HepG2 (cell line): Measurements from ENCODE around the gene FIS1. TPM values are rescaled to one million over a fixed set of nuclear protein-coding genes. Genes with fewer than 3 reads are reported as not detected.

Experiments
- CBFB ChIP-seq: sonication (generic); formaldehyde crosslinking; IDR thresholded peaks from 2 replicates; pipeline ENCODE4 v1.4.0; 2020; ENCODE audit warnings: missing genetic modification reagents
- CCDC6 ChIP-seq: sonication (generic); formaldehyde crosslinking; IDR thresholded peaks from 2 replicates; pipeline ENCODE4 v1.8.1; 2022; ENCODE audit warnings: mild to moderate bottlenecking, missing genetic modification reagents, moderate library complexity
- CHD4 ChIP-seq: fragments of 200-600 bp; sonication (generic); IDR thresholded peaks from 2 replicates; pipeline ENCODE4 v1.7.0; 2017; ENCODE audit warnings: mild to moderate bottlenecking, low read length, borderline replicate concordance
- CREM ChIP-seq, 2 experiments: sonication (generic) in 1 of 2; formaldehyde crosslinking in 1 of 2; IDR thresholded peaks; 2 replicates each; pipeline versions ENCODE4 v1.4.0 to v1.6.1; 2016 to 2020; ENCODE audit warnings: antibody characterized with exemption in 1 of 2, mild to moderate bottlenecking in 1 of 2, missing genetic modification reagents in 1 of 2
- E2F1 ChIP-seq: sonication (generic); formaldehyde crosslinking; IDR thresholded peaks from 2 replicates; pipeline ENCODE4 v1.5.0; 2020; ENCODE audit warnings: missing genetic modification reagents
- ERF ChIP-seq: IDR thresholded peaks from 2 replicates; pipeline ENCODE4 v1.6.1; 2018; ENCODE audit warnings: missing biosample characterization, missing genetic modification reagents
- GATAD2A ChIP-seq: IDR thresholded peaks from 2 replicates; pipeline ENCODE4 v1.6.1; 2016
- HOXA3 ChIP-seq: sonication (generic); formaldehyde crosslinking; IDR thresholded peaks from 2 replicates; pipeline ENCODE4 v1.5.0; 2020; ENCODE audit warnings: missing genetic modification reagents
- HOXA5 ChIP-seq: sonication (generic); formaldehyde crosslinking; IDR thresholded peaks from 2 replicates; pipeline ENCODE4 v1.4.0; 2020; ENCODE audit warnings: missing genetic modification reagents
- MAFG ChIP-seq: sonication (generic); formaldehyde crosslinking; IDR thresholded peaks from 2 replicates; pipeline ENCODE4 v1.5.1; 2020; ENCODE audit warnings: mild to moderate bottlenecking, missing genetic modification reagents
- MIER2 ChIP-seq: IDR thresholded peaks from 2 replicates; pipeline ENCODE4 v1.6.1; 2016; ENCODE audit warnings: missing biosample characterization, missing genetic modification reagents
- NFKB2 ChIP-seq: sonication (generic); formaldehyde crosslinking; IDR thresholded peaks from 2 replicates; pipeline ENCODE4 v1.4.0; 2020; ENCODE audit warnings: missing genetic modification reagents, borderline replicate concordance
- PCBP2 ChIP-seq: fragments of 200-400 bp; formaldehyde crosslinking; optimal IDR thresholded peaks from 2 replicates; pipeline ENCODE3; 2018; ENCODE audit warnings: low read length, low read depth; ENCODE audit not compliant: poor library complexity, severe bottlenecking
- RFXAP ChIP-seq: sonication (generic); formaldehyde crosslinking; IDR thresholded peaks from 2 replicates; pipeline ENCODE4 v1.4.0; 2020; ENCODE audit warnings: missing genetic modification reagents, borderline replicate concordance
- RXRA ChIP-seq: sonication (generic); formaldehyde crosslinking; IDR thresholded peaks from 2 replicates; pipeline ENCODE4 v1.5.1; 2020; ENCODE audit warnings: missing genetic modification reagents
- SATB2 ChIP-seq: sonication (generic); formaldehyde crosslinking; IDR thresholded peaks from 2 replicates; pipeline ENCODE4 v1.5.0; 2020; ENCODE audit warnings: missing genetic modification reagents
- ZBTB2 ChIP-seq: sonication (generic); formaldehyde crosslinking; IDR thresholded peaks from 2 replicates; pipeline ENCODE4 v1.8.0; 2022; ENCODE audit warnings: low read depth, missing genetic modification reagents
- ZBTB25 ChIP-seq: IDR thresholded peaks from 2 replicates; pipeline ENCODE4 v1.6.1; 2018; ENCODE audit warnings: missing genetic modification reagents
- ZBTB34 ChIP-seq: sonication (generic); formaldehyde crosslinking; IDR thresholded peaks from 2 replicates; pipeline ENCODE4 v1.8.0; 2022; ENCODE audit warnings: mild to moderate bottlenecking, missing genetic modification reagents
- ZIK1 ChIP-seq: sonication (generic); formaldehyde crosslinking; IDR thresholded peaks from 2 replicates; pipeline ENCODE4 v1.5.0; 2020; ENCODE audit warnings: mild to moderate bottlenecking, low read depth, missing genetic modification reagents, borderline replicate concordance
- ZMYM4 ChIP-seq: sonication (generic); formaldehyde crosslinking; IDR thresholded peaks from 2 replicates; pipeline ENCODE4 v1.8.1; 2023; ENCODE audit warnings: mild to moderate bottlenecking, missing genetic modification reagents
- ZNF230 ChIP-seq: sonication (generic); formaldehyde crosslinking; IDR thresholded peaks from 2 replicates; pipeline ENCODE4 v1.4.0; 2020; ENCODE audit warnings: mild to moderate bottlenecking, missing genetic modification reagents
- ZNF33B ChIP-seq: sonication (generic); formaldehyde crosslinking; IDR thresholded peaks from 2 replicates; pipeline ENCODE4 v1.5.1; 2020; ENCODE audit warnings: mild to moderate bottlenecking, missing genetic modification reagents
- ZNF614 ChIP-seq: IDR thresholded peaks from 2 replicates; pipeline ENCODE4 v1.6.1; 2018; ENCODE audit warnings: missing biosample characterization, missing genetic modification reagents, inconsistent platforms, borderline replicate concordance
- ZNF782 ChIP-seq: sonication (generic); formaldehyde crosslinking; IDR thresholded peaks from 2 replicates; pipeline ENCODE4 v1.4.0; 2020; ENCODE audit warnings: missing genetic modification reagents, mild to moderate bottlenecking, borderline replicate concordance
- ZSCAN29 ChIP-seq: sonication (generic); formaldehyde crosslinking; conservative IDR thresholded peaks from 2 replicates; pipeline ENCODE4 v1.4.0; 2020; ENCODE audit warnings: mild to moderate bottlenecking, missing genetic modification reagents
- polyA plus RNA-seq, 8 experiments: library from polyadenylated mRNA; depleted of rRNA in 3 of 8; stranded (reverse) in 7 of 8; unstranded in 1 of 8; fragments of >200 nt; fragmentation: Illumina TruSeq in 4 of 8; extraction: Trizol in 4 of 8; gene quantifications; 2 replicates each; pipeline versions ENCODE4 v1.2.1 to v1.2.3, GENCODE V29; 2011 to 2016; ENCODE audit warnings: low read depth in 4 of 8, missing spikeins in 1 of 8, mixed read lengths in 1 of 8; ENCODE audit not compliant: insufficient read depth in 1 of 8
- total RNA-seq, 5 experiments: library from RNA; depleted of rRNA; stranded (reverse); fragments of >200 nt; fragmentation: Illumina TruSeq; extraction: Trizol; gene quantifications; 2 replicates each; pipeline ENCODE4 v1.2.3, GENCODE V29; 2016; ENCODE audit warnings: low read depth in 1 of 5

Gene FIS1
- total and polyA plus RNA-seq, 2 of the 13 experiments (the other 11 are each of a cell fraction or from before 2014, with no cell fraction given) = 97.5 to 101 TPM

GRCh38 chr7:101217388-101218235 lies 27.3 kb downstream of the FIS1 start, which contains the start of the genes PLOD3 and ZNHIT1 (continued):
- TF ChIP-seq ZNF33B (CRISPR knock-in tag) (no peak), MAFG (CRISPR knock-in tag) (no peak), CREM (IDR thresholded peaks at IDR 0.05) (peak; percentile 92), CREM (CRISPR knock-in tag; IDR thresholded peaks at IDR 0.05) (no peak), PCBP2 (no peak), ERF (CRISPR knock-in tag) (peak; percentile 64), ZBTB25 (CRISPR knock-in tag) (peak; percentile 36; the same call in 1 of the 2 replicates), CHD4 (peak; percentile 46; the same call in 1 of the 2 replicates), CCDC6 (CRISPR knock-in tag) (peak; percentile 52), HOXA5 (CRISPR knock-in tag) (peak; percentile 54; the same call in 1 of the 2 replicates), E2F1 (CRISPR knock-in tag) (peak; percentile 81), ZNF230 (CRISPR knock-in tag) (no peak; the same call in 1 of the 2 replicates), HOXA3 (CRISPR knock-in tag) (peak; percentile 88), ZBTB34 (CRISPR knock-in tag) (0 out of 2 replicates have a peak, but pooled peaks have one; percentile 19), ZNF782 (CRISPR knock-in tag) (no peak), GATAD2A (CRISPR knock-in tag) (peak; percentile 37; the same call in 1 of the 2 replicates), MIER2 (no peak), CBFB (CRISPR knock-in tag) (peak; percentile 78), RFXAP (peak; percentile 47; the same call in 1 of the 2 replicates), ZSCAN29 (CRISPR knock-in tag) (no peak), SATB2 (CRISPR knock-in tag) (no peak), ZMYM4 (CRISPR knock-in tag) (peak; percentile 77), ZNF614 (CRISPR knock-in tag) (peak; percentile 18; the same call in 1 of the 2 replicates), ZBTB2 (CRISPR knock-in tag) (peak; percentile 82), RXRA (no peak; the same call in 1 of the 2 replicates), NFKB2 (CRISPR knock-in tag) (no peak), ZIK1 (CRISPR knock-in tag) (no peak; the same call in 1 of the 2 replicates)
